Activated naive CD4-positive, alpha-beta T cell treated with anti-CD3 and anti-CD28 coated beads, Interleukin-2, amount 50 U/mL, for 24 hours (primary cell): ENCODE measurements around the gene EXOC3L1.
A peak's percentile ranks its signal among the peaks of the same experiment; 100 is the strongest.

ENCODE experiments used
- H3K27ac Mint-ChIP-seq: one replicate; pipeline ENCODE4 v1.8.0; 2021; ENCODE audit warnings: mild to moderate bottlenecking, mixed read lengths
- H3K27me3 Mint-ChIP-seq: one replicate; pipeline ENCODE4 v1.8.0; 2021; ENCODE audit warnings: mixed read lengths
- H3K36me3 Mint-ChIP-seq: one replicate; pipeline ENCODE4 v1.8.0; 2021; ENCODE audit warnings: mixed read lengths
- H3K4me1 Mint-ChIP-seq: one replicate; pipeline ENCODE4 v1.8.0; 2021; ENCODE audit warnings: mixed read lengths
- H3K4me3 Mint-ChIP-seq: one replicate; pipeline ENCODE4 v1.8.0; 2021; ENCODE audit warnings: mild to moderate bottlenecking, mixed read lengths
- H3K9me3 Mint-ChIP-seq: one replicate; pipeline ENCODE4 v1.8.0; 2021; ENCODE audit warnings: mixed read lengths

The EXOC3L1 gene

GRCh38 chr16:67190041-67190440 lies at the start of gene EXOC3L1:
EXOC3L1 (minus strand) TSS chr16:67190136; CDS start chr16:67189676, 460 bp downstream.
- Mint-ChIP-seq H3K4me1 (peaks cover 31% of the 10 kb centered on the region), H3K27ac (no peak within 1 kb of the TSS), H3K36me3 (peaks cover 7% of the 10 kb centered on the region), H3K27me3 (no peaks in the 10 kb centered on the region), H3K9me3 (no peaks in the 10 kb centered on the region), H3K4me3 (no peak within 1 kb of the TSS)

GRCh38 chr16:67238806-67239470 lies 49.0 kb upstream of the EXOC3L1 start:
- no peaks in the 10 kb centered on the region for H3K9me3 Mint-ChIP-seq
- H3K36me3 Mint-ChIP-seq = peaks cover 6% of the 10 kb centered on the region
- H3K4me1 Mint-ChIP-seq = peaks cover 24% of the 10 kb centered on the region
- no peak overlapping the region for H3K4me3 Mint-ChIP-seq
- H3K27ac Mint-ChIP-seq = no peak overlapping the region
- no peaks in the 10 kb centered on the region for H3K27me3 Mint-ChIP-seq

- peaks cover 6% of the 10 kb centered on the region for H3K36me3 Mint-ChIP-seq
- H3K4me1 Mint-ChIP-seq = peaks cover 17% of the 10 kb centered on the region
- no peaks in the 10 kb centered on the region for H3K9me3 Mint-ChIP-seq
- no peak overlapping the region for H3K27ac Mint-ChIP-seq
- H3K27me3 Mint-ChIP-seq = no peaks in the 10 kb centered on the region
- no peak overlapping the region for H3K4me3 Mint-ChIP-seq
Observed at GRCh38 chr16:67238278-67238575, 48.3 kb upstream of the EXOC3L1 start.

GRCh38 chr16:67237396-67238277 lies 47.7 kb upstream of the EXOC3L1 start:
- H3K4me3 Mint-ChIP-seq = no peak overlapping the region
- H3K27ac Mint-ChIP-seq = no peak overlapping the region
- peaks cover 16% of the 10 kb centered on the region for H3K4me1 Mint-ChIP-seq
- no peaks in the 10 kb centered on the region for H3K9me3 Mint-ChIP-seq
- peaks cover 6% of the 10 kb centered on the region for H3K36me3 Mint-ChIP-seq
- no peaks in the 10 kb centered on the region for H3K27me3 Mint-ChIP-seq

GRCh38 chr16:67236563-67237395 lies 46.8 kb upstream of the EXOC3L1 start:
- Mint-ChIP-seq H3K27me3 (no peaks in the 10 kb centered on the region), H3K27ac (no peak overlapping the region), H3K4me3 (no peak overlapping the region), H3K36me3 (peaks cover 6% of the 10 kb centered on the region), H3K4me1 (peaks cover 13% of the 10 kb centered on the region), H3K9me3 (no peaks in the 10 kb centered on the region)

- H3K4me3 Mint-ChIP-seq = no peak overlapping the region
- peaks cover 8% of the 10 kb centered on the region for H3K4me1 Mint-ChIP-seq
- H3K9me3 Mint-ChIP-seq = no peaks in the 10 kb centered on the region
- H3K27ac Mint-ChIP-seq = peak overlapping the region; percentile 88
- H3K36me3 Mint-ChIP-seq = peaks cover 6% of the 10 kb centered on the region
- H3K27me3 Mint-ChIP-seq = no peaks in the 10 kb centered on the region
Observed at GRCh38 chr16:67235816-67236562, 46.1 kb upstream of the EXOC3L1 start.

- H3K27me3 Mint-ChIP-seq = no peaks in the 10 kb centered on the region
Observed at GRCh38 chr16:67234180-67234597, 44.3 kb upstream of the EXOC3L1 start.

GRCh38 chr16:67233596-67233995 lies 43.7 kb upstream of the EXOC3L1 start:
- Mint-ChIP-seq H3K4me3 (no peak overlapping the region), H3K9me3 (no peaks in the 10 kb centered on the region), H3K36me3 (peaks cover 7% of the 10 kb centered on the region), H3K4me1 (peaks cover 5% of the 10 kb centered on the region), H3K27me3 (no peaks in the 10 kb centered on the region), H3K27ac (no peak overlapping the region)

More at GRCh38 chr16:67234180-67234597, 44.3 kb upstream of the EXOC3L1 start:
- no peaks in the 10 kb centered on the region for H3K9me3 Mint-ChIP-seq
- no peak overlapping the region for H3K4me3 Mint-ChIP-seq
- no peak overlapping the region for H3K27ac Mint-ChIP-seq
- peaks cover 5% of the 10 kb centered on the region for H3K4me1 Mint-ChIP-seq
- peaks cover 7% of the 10 kb centered on the region for H3K36me3 Mint-ChIP-seq

GRCh38 chr16:67230809-67231660 lies 41.1 kb upstream of the EXOC3L1 start:
- no peak overlapping the region for H3K4me3 Mint-ChIP-seq
- peaks cover 20% of the 10 kb centered on the region for H3K4me1 Mint-ChIP-seq
- H3K27me3 Mint-ChIP-seq = no peaks in the 10 kb centered on the region
- no peak overlapping the region for H3K27ac Mint-ChIP-seq
- H3K36me3 Mint-ChIP-seq = peaks cover 8% of the 10 kb centered on the region
- H3K9me3 Mint-ChIP-seq = no peaks in the 10 kb centered on the region

- no peaks in the 10 kb centered on the region for H3K27me3 Mint-ChIP-seq
- H3K27ac Mint-ChIP-seq = no peak overlapping the region
- peaks cover 7% of the 10 kb centered on the region for H3K36me3 Mint-ChIP-seq
- peaks cover 27% of the 10 kb centered on the region for H3K4me1 Mint-ChIP-seq
- H3K9me3 Mint-ChIP-seq = no peaks in the 10 kb centered on the region
- H3K4me3 Mint-ChIP-seq = peak overlapping the region; percentile 19
Observed at GRCh38 chr16:67229906-67230808, 40.2 kb upstream of the EXOC3L1 start.

- Mint-ChIP-seq H3K4me1 (peaks cover 40% of the 10 kb centered on the region), H3K27me3 (no peaks in the 10 kb centered on the region), H3K4me3 (peak overlapping the region; percentile 62), H3K9me3 (no peaks in the 10 kb centered on the region), H3K27ac (no peak overlapping the region), H3K36me3 (peaks cover 7% of the 10 kb centered on the region)
Observed at GRCh38 chr16:67228905-67229304, 39.0 kb upstream of the EXOC3L1 start.

GRCh38 chr16:67228034-67228785 lies 38.3 kb upstream of the EXOC3L1 start:
- peaks cover 46% of the 10 kb centered on the region for H3K4me1 Mint-ChIP-seq
- peak overlapping the region; percentile 99 for H3K27ac Mint-ChIP-seq
- peak overlapping the region; percentile 99 for H3K4me3 Mint-ChIP-seq
- no peaks in the 10 kb centered on the region for H3K9me3 Mint-ChIP-seq
- H3K36me3 Mint-ChIP-seq = peaks cover 7% of the 10 kb centered on the region
- H3K27me3 Mint-ChIP-seq = no peaks in the 10 kb centered on the region

GRCh38 chr16:67227567-67227921 lies 37.6 kb upstream of the EXOC3L1 start:
- Mint-ChIP-seq H3K27ac (peak overlapping the region; percentile 99), H3K27me3 (no peaks in the 10 kb centered on the region), H3K4me3 (peak overlapping the region; percentile 99), H3K36me3 (peaks cover 7% of the 10 kb centered on the region), H3K4me1 (peaks cover 51% of the 10 kb centered on the region), H3K9me3 (no peaks in the 10 kb centered on the region)
